ENCODE results near the gene LAMB4.
A peak's percentile ranks its signal among the peaks of the same experiment; 100 is the strongest.

LAMB4 gene

DNA sequence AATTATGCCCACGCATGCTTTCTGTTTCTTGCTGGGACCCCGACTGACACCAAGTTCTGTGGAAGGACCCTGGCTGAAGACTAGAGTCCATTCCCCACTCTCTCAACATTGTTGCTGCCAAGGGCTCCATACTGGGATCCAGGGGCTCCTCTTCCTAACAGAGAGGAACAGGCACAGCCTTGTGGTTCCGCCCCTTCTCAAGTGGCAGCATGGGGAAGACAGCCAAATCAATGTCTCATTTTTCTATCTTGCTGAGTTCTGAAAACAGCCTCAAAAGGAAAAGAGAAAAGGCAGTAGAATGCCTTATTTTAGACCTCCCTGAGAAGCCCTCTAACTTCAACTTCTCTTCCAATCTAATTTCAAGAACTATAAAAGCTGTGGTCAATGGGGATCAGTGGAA lies 103.5 kb downstream of the LAMB4 start:
- no peak for DNase-seq (ENCODE audit: low read depth)
- no peak for TF ChIP-seq CTCF (IDR thresholded peaks at IDR 0.05; ENCODE audit: insufficient read depth, low read depth, low read length, missing control alignments)
- H3K4me3 ChIP-seq (ENCODE audit: low read length): no peak overlapping the region

DNA sequence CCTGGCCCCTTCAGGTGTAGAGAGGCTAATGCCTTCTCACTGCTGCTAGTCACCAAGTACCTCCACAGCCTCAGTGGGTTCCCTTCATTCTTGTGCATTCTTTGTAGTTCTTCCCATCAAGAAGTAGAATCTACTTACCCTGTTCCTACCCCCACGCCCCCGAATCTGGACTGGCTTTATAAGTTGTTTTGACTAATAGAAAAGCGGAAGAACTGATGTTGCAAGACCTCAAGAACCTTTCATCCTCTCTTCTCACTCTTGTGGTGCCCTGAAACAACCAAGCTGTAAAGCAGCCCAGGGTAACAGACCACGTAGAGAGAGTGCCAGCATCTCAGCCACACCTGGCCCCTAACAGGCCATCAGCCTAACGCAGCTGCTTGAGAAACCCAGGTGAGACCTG lies 104.0 kb downstream of the LAMB4 start:
- H3K4me3 ChIP-seq (ENCODE audit: low read length): no peak overlapping the region
- DNase-seq (ENCODE audit: low read depth): no peak
- TF ChIP-seq CTCF (IDR thresholded peaks at IDR 0.05; ENCODE audit: insufficient read depth, low read depth, low read length, missing control alignments): no peak

- no peak for DNase-seq (ENCODE audit: low read depth)
- TF ChIP-seq CTCF (IDR thresholded peaks at IDR 0.05; ENCODE audit: insufficient read depth, low read depth, low read length, missing control alignments): no peak
- no peak overlapping the region for H3K4me3 ChIP-seq (ENCODE audit: low read length)
Measured at GRCh38 chr7:108024538-108024937, 105.6 kb downstream of the LAMB4 start.

DNA sequence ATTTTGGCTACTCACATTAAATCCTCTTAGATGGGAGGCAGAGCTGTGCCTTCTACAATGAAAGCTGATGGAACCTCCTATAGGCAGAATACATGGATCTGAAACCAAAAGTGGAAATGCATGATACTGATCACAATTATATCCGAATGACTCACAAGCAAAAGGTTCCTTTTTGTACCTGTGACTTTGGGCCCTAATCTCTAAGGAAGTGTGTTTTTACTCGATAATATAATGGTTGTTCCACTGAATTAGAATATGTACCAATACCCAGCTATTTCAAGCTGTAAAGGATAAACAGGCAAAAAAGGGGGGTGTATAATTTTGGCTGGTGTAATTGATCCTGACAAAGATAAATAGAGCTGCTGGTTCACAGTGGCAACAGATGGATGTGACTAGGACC lies 109.6 kb downstream of the LAMB4 start:
- no peak overlapping the region for H3K4me3 ChIP-seq (ENCODE audit: low read length)
- no peak for DNase-seq (ENCODE audit: low read depth)
- TF ChIP-seq CTCF (IDR thresholded peaks at IDR 0.05; ENCODE audit: insufficient read depth, low read depth, low read length, missing control alignments): no peak

DNA sequence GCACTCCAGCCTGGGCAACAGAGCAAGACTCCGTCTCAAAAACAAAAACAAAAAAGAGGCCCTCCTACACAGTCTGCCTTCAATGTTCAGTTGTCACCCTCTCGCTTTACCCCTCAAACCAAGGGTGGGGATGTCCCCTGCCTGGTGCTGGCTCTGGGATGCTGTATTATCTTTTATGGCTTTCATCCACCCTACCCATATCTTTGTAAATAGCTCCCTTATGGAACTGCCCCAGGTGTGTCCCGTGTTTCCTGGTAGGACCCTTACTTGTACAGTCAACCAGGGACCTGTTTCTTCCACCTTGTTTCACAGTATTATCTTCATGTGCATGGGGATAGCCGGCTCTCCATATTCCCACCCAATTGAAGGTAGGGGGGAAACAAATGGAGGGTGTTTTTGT lies 111.5 kb downstream of the LAMB4 start:
- no peak for DNase-seq (ENCODE audit: low read depth)
- no peak overlapping the region for H3K4me3 ChIP-seq (ENCODE audit: low read length)
- TF ChIP-seq CTCF (IDR thresholded peaks at IDR 0.05; ENCODE audit: insufficient read depth, low read depth, low read length, missing control alignments): no peak

DNA sequence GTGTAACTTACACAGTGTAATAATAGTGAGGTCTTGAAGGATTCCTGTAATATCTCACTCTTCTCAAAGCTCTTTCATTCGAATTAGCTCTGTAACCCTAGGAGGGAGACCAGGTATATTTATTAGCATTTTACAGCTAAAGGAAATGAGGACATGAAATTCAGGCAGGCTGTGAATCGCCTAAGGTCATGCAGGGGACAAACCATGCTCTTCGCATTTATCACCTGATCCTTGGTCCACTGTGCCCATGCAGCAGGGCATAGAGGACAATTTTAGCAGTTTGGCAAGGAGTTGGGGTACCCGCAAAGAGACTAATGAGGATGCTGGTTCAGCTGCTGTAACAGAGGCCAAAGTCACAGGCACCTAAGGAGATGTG lies 112.4 kb downstream of the LAMB4 start:
- H3K4me3 ChIP-seq (ENCODE audit: low read length): no peak overlapping the region
- no peak for TF ChIP-seq CTCF (IDR thresholded peaks at IDR 0.05; ENCODE audit: insufficient read depth, low read depth, low read length, missing control alignments)
- DNase-seq (ENCODE audit: low read depth): no peak

- peak; percentile 71 for TF ChIP-seq CTCF (IDR thresholded peaks at IDR 0.05; ENCODE audit: insufficient read depth, low read depth, low read length, missing control alignments)
- DNase-seq (ENCODE audit: low read depth): peak; percentile 89
- no peak overlapping the region for H3K4me3 ChIP-seq (ENCODE audit: low read length)
Measured at GRCh38 chr7:108016841-108017775, 113.1 kb downstream of the LAMB4 start.

Data from epithelial cell of esophagus (primary cell).